NK-92 treated with Interleukin-12 subunit alpha and Interleukin-12 subunit beta, amount 100 ng/mL, for 24 hours (cell line): ENCODE measurements around the gene CNIH3.
"Not testable (repeated sequence)": the region's sequence is repeated elsewhere in the genome, so short reads cannot be mapped to it uniquely, and the experiment has no call there.

Experiments
- DNase-seq: peaks from one replicate; lab custom pipeline; 2025; lab: John Stamatoyannopoulos, UW

The CNIH3 gene

GRCh38 chr1:224689374-224689773 is 73.3 kb downstream of the CNIH3 start:
- DNase-seq = no peak

- DNase-seq = no peak
Measured at GRCh38 chr1:224690576-224690975, 74.5 kb downstream of the CNIH3 start.

- DNase-seq = no peak
Measured at GRCh38 chr1:224691148-224691925, 75.2 kb downstream of the CNIH3 start.

GRCh38 chr1:224694969-224695368 is 78.9 kb downstream of the CNIH3 start:
- DNase-seq = no peak

- no peak for DNase-seq
Measured at GRCh38 chr1:224696021-224696420, 79.9 kb downstream of the CNIH3 start.

- DNase-seq = no peak
Measured at GRCh38 chr1:224696891-224697765, 81.0 kb downstream of the CNIH3 start.

- DNase-seq = no peak
Measured at GRCh38 chr1:224698015-224698451, 81.9 kb downstream of the CNIH3 start.

GRCh38 chr1:224700918-224701531 is 84.9 kb downstream of the CNIH3 start:
- peak; percentile 16 for DNase-seq

GRCh38 chr1:224703702-224704101 is 87.6 kb downstream of the CNIH3 start:
- no peak for DNase-seq

GRCh38 chr1:224704107-224704735 is 88.1 kb downstream of the CNIH3 start:
- DNase-seq = no peak

GRCh38 chr1:224705578-224705977 is 89.5 kb downstream of the CNIH3 start:
- DNase-seq = no peak

GRCh38 chr1:224707843-224708725 is 92.0 kb downstream of the CNIH3 start:
- DNase-seq = no peak

- DNase-seq = no peak
Measured at GRCh38 chr1:224710196-224710595, 94.1 kb downstream of the CNIH3 start.

GRCh38 chr1:224711231-224711756 is 95.2 kb downstream of the CNIH3 start:
- not testable (repeated sequence) for DNase-seq

- no peak for DNase-seq
Measured at GRCh38 chr1:224711876-224712275, 95.8 kb downstream of the CNIH3 start.

GRCh38 chr1:224713228-224713627 is 97.1 kb downstream of the CNIH3 start:
- no peak for DNase-seq

- no peak for DNase-seq
Measured at GRCh38 chr1:224714553-224714952, 98.4 kb downstream of the CNIH3 start.

GRCh38 chr1:224718470-224719053 is 102.4 kb downstream of the CNIH3 start:
- DNase-seq = no peak

GRCh38 chr1:224719716-224720115 is 103.6 kb downstream of the CNIH3 start:
- no peak for DNase-seq

- DNase-seq = no peak
Measured at GRCh38 chr1:224720216-224720615, 104.1 kb downstream of the CNIH3 start.
